Measurements from ENCODE around the gene AFG1L.
"Not testable (repeated sequence)": the region's sequence is repeated elsewhere in the genome, so short reads cannot be mapped to it uniquely, and the experiment has no call there.

The AFG1L gene

GRCh38 chr6:108353853-108354252 is 59.0 kb downstream of the AFG1L start:
- DNase-seq (ENCODE audit: low spot score), result no peak

DNA sequence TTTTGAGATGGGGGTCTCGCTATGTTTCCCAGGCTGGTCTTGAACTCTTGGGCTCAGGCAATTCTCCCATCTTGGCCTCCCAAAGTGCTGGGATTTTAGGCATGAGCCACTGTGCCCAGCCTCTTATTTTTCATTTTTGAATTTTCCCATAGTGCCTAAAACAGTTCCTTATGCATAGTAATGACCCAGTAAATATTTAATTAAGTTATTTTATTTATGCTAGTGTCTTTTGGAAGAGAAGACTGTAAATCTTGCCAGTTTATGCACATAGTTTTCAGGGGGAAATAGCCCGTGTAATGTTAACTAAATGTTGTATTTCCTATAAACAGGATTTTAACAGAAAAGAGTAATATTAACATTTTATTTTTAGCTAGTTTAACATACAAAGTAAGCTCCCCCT is 60.3 kb downstream of the AFG1L start:
- no peak for DNase-seq (ENCODE audit: low spot score)

- no peak for DNase-seq (ENCODE audit: low spot score)
Observed at GRCh38 chr6:108355890-108356289, 61.0 kb downstream of the AFG1L start.

- no peak for DNase-seq (ENCODE audit: low spot score)
Observed at GRCh38 chr6:108359901-108360882, 65.3 kb downstream of the AFG1L start.

GRCh38 chr6:108360919-108361311 is 66.1 kb downstream of the AFG1L start:
- DNase-seq (ENCODE audit: low spot score), result no peak

DNA sequence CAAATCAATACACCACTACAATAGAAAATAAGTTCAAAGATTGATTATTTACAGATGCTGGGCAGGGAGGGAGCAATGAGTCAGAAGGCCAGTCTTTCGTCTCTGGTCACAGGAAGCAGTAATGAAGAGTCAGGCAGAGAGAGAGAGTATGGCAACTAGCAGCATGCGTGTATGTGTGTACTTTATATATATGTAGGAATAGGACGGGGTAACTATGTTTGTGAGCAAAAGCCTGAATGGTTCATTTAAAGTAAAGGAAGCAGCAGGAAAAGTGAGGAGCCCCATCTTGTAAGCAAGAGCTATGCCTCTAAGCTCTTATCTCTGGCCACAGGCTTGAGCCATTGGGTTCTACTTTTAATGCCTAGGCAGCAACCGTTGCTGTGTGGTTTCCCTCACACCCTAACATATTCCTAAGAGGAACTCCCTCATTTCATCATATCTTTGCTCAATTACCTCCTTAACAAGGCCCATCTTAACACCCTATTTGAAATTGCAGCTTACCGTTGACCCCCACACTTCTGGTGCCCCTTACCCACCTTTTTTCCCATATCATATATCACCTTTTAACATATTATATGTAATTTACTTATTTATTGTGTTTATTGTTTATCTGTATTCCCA is 66.6 kb downstream of the AFG1L start:
- DNase-seq (ENCODE audit: low spot score), result no peak

DNA sequence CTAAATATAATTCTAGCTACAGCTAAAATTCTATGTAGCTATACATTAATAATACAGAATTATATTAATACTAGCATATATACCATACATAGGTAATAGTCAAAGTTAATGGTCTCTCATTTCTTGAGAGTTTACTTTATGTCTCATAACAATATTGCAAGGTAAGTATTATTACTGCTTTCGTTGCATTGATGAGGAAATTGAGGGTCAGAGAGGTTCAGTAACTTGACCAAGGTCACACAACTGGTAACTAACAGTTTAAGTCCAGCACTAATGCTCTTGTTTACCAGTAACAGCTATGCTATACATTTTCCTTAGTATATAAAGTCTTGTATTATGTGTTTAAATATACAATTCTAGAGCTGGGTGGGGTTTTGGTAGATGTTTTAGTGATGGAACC is 67.6 kb downstream of the AFG1L start:
- no peak for DNase-seq (ENCODE audit: low spot score)

GRCh38 chr6:108363113-108363512 is 68.3 kb downstream of the AFG1L start:
- DNase-seq (ENCODE audit: low spot score), result no peak

GRCh38 chr6:108363889-108364313 is 69.0 kb downstream of the AFG1L start:
- DNase-seq (ENCODE audit: low spot score), result peak; percentile 11

DNA sequence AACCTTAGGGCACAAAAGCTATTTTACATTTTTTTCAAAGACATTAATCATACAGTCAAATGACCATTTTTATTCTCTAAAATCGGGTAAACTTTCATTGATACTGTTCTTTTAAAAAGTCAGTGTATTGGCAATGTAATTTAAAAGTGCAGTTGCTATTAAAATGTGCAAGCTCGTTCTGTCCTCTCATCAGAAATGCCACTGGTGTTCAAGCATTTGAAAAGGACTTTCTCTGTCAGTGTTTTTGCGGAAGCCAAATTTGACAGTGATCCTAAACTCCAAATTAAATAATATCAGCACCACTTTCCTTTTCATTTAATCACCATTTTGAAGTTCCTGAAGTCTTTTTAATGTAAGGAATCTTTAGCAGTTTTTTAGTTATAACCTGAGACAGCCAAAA is 69.6 kb downstream of the AFG1L start:
- no peak for DNase-seq (ENCODE audit: low spot score)

- DNase-seq (ENCODE audit: low spot score), result no peak
Observed at GRCh38 chr6:108365478-108365877, 70.6 kb downstream of the AFG1L start.

- DNase-seq (ENCODE audit: low spot score), result no peak
Observed at GRCh38 chr6:108366236-108366635, 71.4 kb downstream of the AFG1L start.

GRCh38 chr6:108368431-108369030 is 73.7 kb downstream of the AFG1L start:
- DNase-seq (ENCODE audit: low spot score), result no peak

GRCh38 chr6:108380876-108381275 is 86.0 kb downstream of the AFG1L start:
- no peak for DNase-seq (ENCODE audit: low spot score)

- peak; percentile 12 for DNase-seq (ENCODE audit: low spot score)
Observed at GRCh38 chr6:108383981-108384380, 89.1 kb downstream of the AFG1L start.

DNA sequence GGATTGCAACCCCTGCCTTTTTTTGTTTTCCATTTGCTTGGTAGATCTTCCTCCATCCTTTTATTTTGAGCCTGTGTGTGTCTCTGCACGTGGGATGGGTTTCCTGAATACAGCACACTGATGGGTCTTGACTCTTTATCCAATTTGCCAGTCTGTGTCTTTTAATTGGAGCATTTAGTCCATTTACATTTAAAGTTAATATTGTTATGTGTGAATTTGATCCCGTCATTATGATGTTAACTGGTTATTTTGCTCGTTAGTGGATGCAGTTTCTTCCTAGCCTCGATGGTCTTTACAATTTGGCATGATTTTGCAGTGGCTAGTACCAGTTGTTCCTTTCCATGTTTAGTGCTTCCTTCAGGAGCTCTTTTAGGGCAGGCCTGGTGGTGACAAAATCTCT is 94.3 kb downstream of the AFG1L start:
- DNase-seq (ENCODE audit: low spot score), result not testable (repeated sequence)

DNA sequence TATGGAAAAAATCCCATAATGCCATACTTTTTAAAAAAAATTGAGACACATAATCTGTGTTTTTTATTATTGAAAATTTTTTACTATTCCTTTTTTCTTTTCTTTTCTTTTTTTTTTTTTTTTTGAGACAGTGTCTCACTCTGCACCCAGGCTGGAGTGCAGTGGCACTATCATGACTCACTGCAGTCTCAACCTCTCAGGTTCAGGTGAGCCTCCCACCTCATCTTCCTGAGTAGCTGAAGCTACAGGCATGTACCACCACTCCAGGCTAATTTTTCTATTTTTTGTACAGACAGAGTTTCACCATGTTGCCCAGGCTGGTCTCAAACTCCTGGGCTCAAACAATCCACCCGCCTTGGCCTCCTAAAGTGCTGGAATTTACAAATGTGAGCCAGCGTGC is 100.4 kb downstream of the AFG1L start:
- no peak for DNase-seq (ENCODE audit: low spot score)

- no peak for DNase-seq (ENCODE audit: low spot score)
Observed at GRCh38 chr6:108403236-108403635, 108.4 kb downstream of the AFG1L start.

DNA sequence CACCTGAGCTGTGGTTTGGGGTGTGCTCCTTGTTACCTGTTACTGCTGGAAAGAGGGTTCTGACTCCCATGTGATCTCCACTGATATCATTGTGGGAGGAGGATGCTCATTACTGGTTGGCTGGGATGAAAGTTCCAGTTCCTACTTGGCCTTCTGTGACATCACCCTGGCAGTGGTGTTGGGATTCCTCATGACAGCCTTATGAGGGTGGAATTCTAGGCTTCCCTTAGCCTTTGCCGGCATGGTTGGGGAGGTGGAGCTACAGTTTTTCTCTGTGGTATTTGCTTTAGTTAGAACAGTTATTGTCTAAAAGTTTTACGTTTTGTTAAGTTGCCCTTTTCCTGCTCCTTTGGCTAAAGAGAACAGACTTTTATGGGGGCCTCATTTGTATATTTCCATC is 112.1 kb downstream of the AFG1L start:
- DNase-seq (ENCODE audit: low spot score), result no peak

- DNase-seq (ENCODE audit: low spot score), result no peak
Observed at GRCh38 chr6:108407904-108408827, 113.3 kb downstream of the AFG1L start.

DNA sequence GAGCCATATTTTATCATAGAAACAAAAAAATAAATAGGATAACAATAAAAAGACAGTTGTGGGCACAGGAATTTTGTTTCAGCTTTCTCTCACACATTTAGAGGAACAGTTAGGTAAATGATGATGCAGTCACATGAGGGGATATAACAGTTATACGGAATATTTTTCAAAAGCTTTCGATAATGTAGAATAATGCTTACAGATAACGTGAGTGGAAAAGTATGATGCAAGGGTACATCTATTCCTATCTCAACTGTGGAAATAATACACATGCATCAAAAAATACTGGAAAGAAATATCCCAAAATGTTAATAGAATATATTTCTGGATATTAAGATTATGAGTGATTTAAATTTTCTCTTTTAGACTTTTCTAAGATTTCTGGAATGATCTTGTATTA is 114.0 kb downstream of the AFG1L start:
- DNase-seq (ENCODE audit: low spot score), result no peak

Measured in COLO829 (cell line).